GM12872 (cell line): Measurements from ENCODE around the gene ZIC2.

Experiments
- TF ChIP-seq, protein P1 (sequence below): IDR thresholded peaks from 3 replicates; pipeline ENCODE4 v1.5.1; 2011; ENCODE audit warnings: low read depth, mild to moderate bottlenecking, low read length, moderate library complexity; ENCODE audit not compliant: insufficient read depth

The ZIC2 gene

DNA sequence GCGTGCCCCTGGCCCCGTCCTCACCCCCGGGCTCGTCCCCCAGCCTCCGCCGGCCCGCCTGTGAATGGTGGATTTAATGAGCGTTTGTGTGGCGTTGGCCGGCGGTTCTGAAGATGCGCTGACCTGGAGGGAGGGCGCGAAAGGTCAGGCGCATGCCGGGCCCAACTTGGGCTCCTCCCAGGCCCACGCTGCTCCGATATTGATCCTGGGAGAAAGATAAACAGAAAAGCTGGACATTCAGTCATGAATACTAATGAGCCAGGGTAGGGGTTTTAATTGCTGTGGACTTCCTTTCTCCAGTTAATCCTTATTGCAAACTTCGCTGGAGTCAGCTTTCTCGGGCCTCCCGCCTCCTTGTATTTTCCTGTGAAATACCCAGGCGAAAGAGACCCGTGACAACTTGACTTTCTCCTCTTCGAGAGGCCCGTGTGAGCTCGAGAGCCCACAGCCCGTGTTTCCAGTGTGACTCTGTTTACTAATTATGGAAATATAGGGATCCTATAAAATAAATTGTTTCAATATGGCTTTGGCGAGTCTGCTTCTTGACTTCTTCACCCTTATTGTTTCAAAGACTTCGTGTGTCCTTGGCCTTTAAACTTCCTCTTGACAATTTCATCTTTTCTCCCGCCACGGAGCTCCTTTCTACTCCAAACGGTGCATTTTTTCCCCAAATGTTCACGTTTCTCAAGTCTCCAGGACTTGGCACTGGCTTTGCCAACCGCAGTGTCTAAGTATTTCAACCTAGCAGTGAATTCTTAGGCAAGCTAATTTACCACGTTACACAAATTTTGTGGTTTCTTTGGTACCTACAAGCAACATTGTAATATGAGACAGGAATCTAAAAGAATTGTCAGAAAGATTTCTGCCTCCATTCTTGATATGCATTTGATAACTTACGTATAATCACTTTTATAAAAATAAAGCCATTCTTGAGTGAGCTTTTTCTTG, 10.5 kb downstream of the ZIC2 start:
- TF ChIP-seq, protein P1, sequence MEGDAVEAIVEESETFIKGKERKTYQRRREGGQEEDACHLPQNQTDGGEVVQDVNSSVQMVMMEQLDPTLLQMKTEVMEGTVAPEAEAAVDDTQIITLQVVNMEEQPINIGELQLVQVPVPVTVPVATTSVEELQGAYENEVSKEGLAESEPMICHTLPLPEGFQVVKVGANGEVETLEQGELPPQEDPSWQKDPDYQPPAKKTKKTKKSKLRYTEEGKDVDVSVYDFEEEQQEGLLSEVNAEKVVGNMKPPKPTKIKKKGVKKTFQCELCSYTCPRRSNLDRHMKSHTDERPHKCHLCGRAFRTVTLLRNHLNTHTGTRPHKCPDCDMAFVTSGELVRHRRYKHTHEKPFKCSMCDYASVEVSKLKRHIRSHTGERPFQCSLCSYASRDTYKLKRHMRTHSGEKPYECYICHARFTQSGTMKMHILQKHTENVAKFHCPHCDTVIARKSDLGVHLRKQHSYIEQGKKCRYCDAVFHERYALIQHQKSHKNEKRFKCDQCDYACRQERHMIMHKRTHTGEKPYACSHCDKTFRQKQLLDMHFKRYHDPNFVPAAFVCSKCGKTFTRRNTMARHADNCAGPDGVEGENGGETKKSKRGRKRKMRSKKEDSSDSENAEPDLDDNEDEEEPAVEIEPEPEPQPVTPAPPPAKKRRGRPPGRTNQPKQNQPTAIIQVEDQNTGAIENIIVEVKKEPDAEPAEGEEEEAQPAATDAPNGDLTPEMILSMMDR, result no peak

DNA sequence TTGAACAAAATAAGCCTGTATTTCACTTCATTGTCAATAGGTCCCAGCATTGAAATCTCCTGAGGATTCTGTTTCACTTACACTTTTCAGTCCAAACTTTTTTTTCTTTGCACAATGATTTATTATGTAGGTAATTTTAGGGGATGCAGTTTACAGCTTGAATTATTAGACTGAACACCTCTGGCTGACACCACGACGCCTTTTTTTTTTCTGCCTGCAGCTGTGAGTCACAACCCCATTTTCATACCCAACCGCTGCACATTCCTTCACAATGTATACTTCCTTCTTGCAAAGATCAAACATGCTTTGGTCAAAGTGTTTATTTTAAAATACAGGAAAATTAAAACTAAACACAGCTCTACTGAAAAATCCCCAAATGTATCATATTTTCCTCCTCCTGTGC, 11.4 kb downstream of the ZIC2 start:
- TF ChIP-seq, protein P1, result no peak

DNA sequence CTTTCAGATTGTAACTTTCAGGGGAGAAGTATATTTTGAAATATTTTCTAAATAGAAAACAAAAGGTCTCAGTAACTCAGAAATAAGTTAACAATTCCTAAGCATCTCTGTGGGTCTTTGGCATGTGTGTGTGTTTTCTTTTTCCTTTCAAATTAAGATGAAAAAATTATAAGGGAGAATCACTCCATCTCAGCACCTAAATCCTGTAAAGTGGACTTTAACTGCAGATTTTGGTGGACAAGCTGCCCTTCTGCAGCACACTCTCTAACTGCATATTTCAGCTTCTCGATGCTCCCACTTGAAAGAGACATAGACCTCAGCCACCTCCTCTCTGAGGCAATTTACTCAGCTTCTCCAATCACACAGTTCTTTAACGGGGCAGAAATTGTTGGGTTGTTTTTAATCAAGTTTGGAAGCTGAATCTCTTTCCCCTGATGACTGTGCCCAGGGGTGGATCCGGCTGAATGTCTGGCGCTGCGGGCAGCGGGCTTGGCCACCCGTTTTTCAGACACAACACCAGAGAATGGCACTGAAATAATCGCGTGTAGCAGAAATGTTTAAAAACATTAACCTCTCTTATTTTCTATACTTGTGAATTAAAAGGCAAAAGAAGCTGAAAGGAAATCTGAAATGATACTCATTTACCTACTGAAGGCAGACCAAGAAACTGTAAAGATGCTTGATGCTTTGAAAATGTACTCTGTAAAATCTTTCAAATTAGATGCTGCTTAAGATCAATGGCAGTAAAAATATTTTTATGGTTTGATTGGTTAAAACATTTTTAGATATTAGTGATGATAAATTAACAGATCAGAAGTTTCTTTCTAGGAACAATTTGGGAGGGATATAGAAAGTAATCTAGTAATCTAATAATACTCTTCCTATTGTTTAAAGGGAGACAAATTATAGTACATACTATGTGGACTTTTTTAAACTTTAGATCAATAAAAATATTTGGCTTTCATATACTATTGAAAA, 12.4 kb downstream of the ZIC2 start:
- TF ChIP-seq, protein P1, result no peak

DNA sequence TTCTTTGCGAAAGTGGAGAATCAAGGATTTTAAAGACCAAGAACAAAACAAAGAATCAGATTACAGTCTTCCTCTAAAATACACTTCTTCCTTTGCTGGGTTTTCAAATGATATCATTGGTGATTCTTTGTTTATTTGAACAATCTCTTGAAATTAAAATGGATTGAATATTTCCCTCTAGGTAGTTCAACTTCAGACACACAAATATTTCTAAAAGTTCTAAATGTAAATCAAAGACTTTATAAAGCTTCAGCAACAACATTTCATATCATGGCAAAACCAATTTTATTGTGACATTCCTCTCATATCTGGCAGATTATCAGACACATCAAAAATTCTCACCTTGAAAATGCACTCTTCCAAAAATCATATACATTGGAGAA, 13.0 kb downstream of the ZIC2 start:
- TF ChIP-seq, protein P1, result no peak

DNA sequence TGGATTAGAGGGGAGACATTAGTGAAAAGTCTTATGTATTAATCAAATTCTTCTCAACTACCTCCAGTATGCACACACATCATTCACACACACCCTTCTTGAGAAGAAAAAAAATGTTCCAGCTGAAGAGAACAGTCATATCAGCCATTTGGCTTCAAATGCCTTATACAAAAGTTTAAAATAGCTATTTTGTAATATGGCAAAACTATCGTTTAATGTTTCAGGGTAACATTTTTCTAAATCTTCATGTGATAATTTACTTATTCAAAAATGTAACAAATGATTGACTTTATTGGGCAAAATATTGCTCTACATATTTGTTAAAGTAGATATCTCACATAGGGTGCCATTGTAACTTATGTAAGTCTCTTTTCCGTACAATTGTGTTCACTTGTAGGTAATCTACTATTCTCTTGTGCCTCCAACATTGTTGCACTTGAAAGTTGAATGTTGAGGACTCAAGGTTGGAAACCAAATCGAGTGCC, 13.6 kb downstream of the ZIC2 start:
- TF ChIP-seq, protein P1, result no peak

DNA sequence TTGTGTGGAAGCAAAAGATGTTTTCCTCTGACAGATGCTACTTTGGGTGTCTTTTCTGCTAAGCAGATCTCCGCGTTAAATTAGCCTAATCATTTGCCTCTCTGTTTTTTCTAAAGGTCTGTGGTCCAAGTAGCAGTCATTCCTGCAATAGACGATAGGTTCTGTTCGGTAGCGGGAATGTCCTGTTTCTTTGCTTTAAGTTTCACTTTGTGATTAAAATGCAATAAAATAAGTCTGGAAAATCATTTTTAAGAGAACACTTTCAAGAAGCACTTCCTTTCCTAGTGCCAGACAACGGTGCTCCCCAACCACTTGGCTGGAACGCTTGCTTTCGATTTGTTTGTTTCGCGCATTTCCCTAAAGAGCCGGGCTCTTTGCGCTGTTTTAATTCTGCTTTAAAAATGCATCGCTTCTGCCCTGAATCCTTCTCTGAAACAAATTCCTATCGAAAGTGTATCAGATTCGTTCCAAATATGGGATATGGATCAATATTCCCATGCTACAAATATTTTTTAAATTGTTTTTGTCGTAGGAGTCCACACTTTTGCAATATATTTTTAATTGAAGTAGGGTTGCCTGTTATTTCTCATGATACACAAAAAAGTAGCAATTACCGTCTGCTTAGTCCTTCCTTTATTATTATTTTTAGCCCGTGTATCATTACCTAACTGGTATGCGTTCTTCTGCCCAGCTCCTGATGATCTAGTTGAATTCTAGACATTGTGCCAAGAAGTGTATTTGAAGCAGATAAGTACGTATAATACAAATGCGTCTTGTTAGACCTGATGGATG, 14.2 kb downstream of the ZIC2 start:
- TF ChIP-seq, protein P1, result no peak
